Activated T-helper 2 cell treated with anti-CD3 and anti-CD28 coated beads, Interferon-gamma antibody, Interleukin-2, Interleukin-4, amounts not matched to agents 10 μg/mL and 5 μg/mL and 100 μg/mL, durations not matched to agents 14 hours and 24 hours and 36 hours (primary cell): ENCODE measurements around the gene ENSA. TPM values are rescaled to one million over a fixed set of nuclear protein-coding genes. Genes with fewer than 3 reads are reported as not detected.
"Not testable (repeated sequence)": the region's sequence is repeated elsewhere in the genome, so short reads cannot be mapped to it uniquely, and the experiment has no call there.

ENCODE experiments used
- DNase-seq: peaks from one replicate; pipeline ENCODE4 v3.0.0; 2021; ENCODE audit warnings: low spot score
- H3K27ac Mint-ChIP-seq: one replicate; pipeline ENCODE4 v1.8.0; 2021; ENCODE audit warnings: mixed read lengths
- H3K27me3 Mint-ChIP-seq: one replicate; pipeline ENCODE4 v1.8.0; 2021; ENCODE audit warnings: low read depth, mixed read lengths
- H3K36me3 Mint-ChIP-seq: one replicate; pipeline ENCODE4 v1.8.0; 2021; ENCODE audit warnings: low read depth, mixed read lengths
- H3K4me1 Mint-ChIP-seq: one replicate; pipeline ENCODE4 v1.8.0; 2021; ENCODE audit warnings: low read depth, mixed read lengths
- H3K4me3 Mint-ChIP-seq: one replicate; pipeline ENCODE4 v1.8.0; 2021; ENCODE audit warnings: low read depth, mild to moderate bottlenecking, moderate library complexity, mixed read lengths
- H3K9me3 Mint-ChIP-seq: one replicate; pipeline ENCODE4 v1.8.0; 2021; ENCODE audit warnings: mixed read lengths
- intact Hi-C: fragments of 100-400 bp; cut with micrococcal nuclease; formaldehyde crosslinking; loops from one replicate; pipeline ENCODE4 v1.15.1; 2023
- total RNA-seq: library from RNA; stranded (reverse); gene quantifications from 2 replicates; pipeline ENCODE4 v1.2.3, GENCODE V29; 2022

The ENSA gene
- total RNA-seq, 1 donor from 2014 or later, result 253 TPM

DNA sequence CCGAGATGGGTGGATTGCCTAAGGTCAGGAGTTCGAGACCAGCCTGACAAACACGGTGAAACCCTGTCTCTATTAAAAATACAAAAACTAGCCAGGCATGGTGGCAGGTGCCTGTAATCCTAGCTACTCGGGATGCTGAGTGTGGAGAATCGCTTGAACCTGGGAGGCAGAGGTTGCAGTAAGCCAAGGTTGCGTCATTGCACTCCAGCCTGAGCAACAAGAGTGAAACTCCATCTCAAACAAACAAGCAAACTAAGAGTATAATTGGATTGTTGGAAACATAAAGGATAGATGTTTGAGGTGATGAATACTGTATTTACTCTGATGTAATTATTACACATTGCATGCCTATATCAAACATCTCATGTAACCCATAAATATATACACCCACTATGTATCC, 9.0 kb upstream of the ENSA start:
- H3K9me3 Mint-ChIP-seq, H3K4me3 Mint-ChIP-seq, H3K4me1 Mint-ChIP-seq, intact Hi-C loops, H3K27ac Mint-ChIP-seq, H3K27me3 Mint-ChIP-seq, H3K36me3 Mint-ChIP-seq, DNase-seq: not testable (repeated sequence)

DNA sequence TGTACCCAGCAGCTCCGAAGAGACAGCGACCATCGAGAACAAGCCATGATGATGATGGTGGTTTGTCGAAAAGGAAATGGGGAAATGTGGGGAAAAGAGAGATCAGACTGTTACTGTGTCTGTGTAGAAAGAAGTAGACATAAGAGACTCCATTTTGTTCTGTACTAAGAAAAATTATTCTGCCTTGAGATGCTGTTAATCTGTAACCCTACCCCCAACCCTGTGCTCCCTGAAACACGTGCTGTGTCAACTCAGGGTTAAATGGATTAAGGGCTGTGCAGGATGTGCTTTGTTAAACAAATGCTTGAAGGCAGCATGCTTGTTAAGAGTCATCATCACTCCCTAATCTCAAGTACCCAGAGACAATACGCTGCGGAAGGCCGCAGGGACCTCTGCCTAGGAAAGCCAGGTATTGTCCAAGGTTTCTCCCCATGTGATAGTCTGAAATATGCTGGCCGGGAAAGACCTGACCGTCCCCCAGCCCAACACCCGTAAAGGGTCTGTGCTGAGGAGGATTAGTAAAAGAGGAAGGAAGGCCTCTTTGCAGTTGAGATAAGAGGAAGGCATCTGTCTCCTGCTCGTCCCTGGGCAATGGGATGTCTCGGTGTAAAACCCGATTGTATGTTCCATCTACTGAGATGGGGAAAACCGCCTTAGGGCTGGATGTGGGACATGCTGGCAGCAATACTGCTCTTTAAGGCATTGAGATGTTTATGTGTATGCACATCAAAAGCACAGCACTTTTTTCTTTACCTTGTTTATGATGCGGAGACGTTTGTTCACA, 5.6 kb upstream of the ENSA start:
- H3K27ac Mint-ChIP-seq, H3K4me1 Mint-ChIP-seq, DNase-seq, H3K36me3 Mint-ChIP-seq, H3K4me3 Mint-ChIP-seq, H3K9me3 Mint-ChIP-seq, H3K27me3 Mint-ChIP-seq, intact Hi-C loops: not testable (repeated sequence)

DNA sequence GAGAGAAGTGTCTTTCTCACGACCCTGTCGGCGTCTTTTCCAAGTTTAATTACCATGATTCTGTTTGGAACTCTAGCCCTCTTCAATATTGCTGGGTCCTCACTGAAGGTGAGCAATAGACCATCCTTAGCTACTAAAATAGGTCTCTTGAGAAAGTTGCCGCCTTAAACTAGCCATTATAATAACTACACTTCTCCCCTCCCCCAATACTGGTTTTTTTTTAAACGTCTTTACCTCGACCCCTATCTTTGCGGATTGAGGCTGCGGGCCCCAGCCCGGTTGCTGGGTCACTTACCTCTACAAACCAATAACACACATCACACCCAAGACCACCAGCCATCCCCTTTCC, 672 bp downstream of the ENSA start:
- Mint-ChIP-seq H3K4me1 (peaks cover 45% of the 10 kb centered on the region), H3K27ac (no peak overlapping the region), H3K4me3 (no peak overlapping the region), H3K9me3 (no peaks in the 10 kb centered on the region), H3K27me3 (no peaks in the 10 kb centered on the region), H3K36me3 (peaks cover 43% of the 10 kb centered on the region)
- no peak for DNase-seq
- intact Hi-C loops, result loop anchor here (1.0 to 10.0 kb wide), 7 partner anchors 17 to 299 kb away; partner anchors contain the start of genes GOLPH3L, RPRD2 and SETDB1

- H3K27me3 Mint-ChIP-seq, result no peaks in the 10 kb centered on the region
- no peak overlapping the region for H3K27ac Mint-ChIP-seq
- H3K4me3 Mint-ChIP-seq, result no peak overlapping the region
- peaks cover 52% of the 10 kb centered on the region for H3K36me3 Mint-ChIP-seq
- H3K4me1 Mint-ChIP-seq, result peaks cover 50% of the 10 kb centered on the region
- no peak for DNase-seq
- no peaks in the 10 kb centered on the region for H3K9me3 Mint-ChIP-seq
- intact Hi-C loops, result loop anchor here (2.0 to 10.0 kb wide), 3 partner anchors 69 to 299 kb away; partner anchors contain the start of genes GOLPH3L, RPRD2 and SETDB1
Measured at GRCh38 chr1:150627826-150628410, 1.5 kb downstream of the ENSA start.

GRCh38 chr1:150626150-150626549, 3.3 kb downstream of the ENSA start:
- Mint-ChIP-seq H3K27ac (peak overlapping the region; percentile 70), H3K27me3 (no peaks in the 10 kb centered on the region), H3K9me3 (no peaks in the 10 kb centered on the region), H3K4me3 (peak overlapping the region; percentile 28), H3K36me3 (peaks cover 68% of the 10 kb centered on the region), H3K4me1 (peaks cover 65% of the 10 kb centered on the region)
- intact Hi-C loops, result loop anchor here (5.0 to 10.0 kb wide), 2 partner anchors 261 to 301 kb away; partner anchors contain the start of genes RPRD2 and SETDB1
- DNase-seq, result no peak

DNA sequence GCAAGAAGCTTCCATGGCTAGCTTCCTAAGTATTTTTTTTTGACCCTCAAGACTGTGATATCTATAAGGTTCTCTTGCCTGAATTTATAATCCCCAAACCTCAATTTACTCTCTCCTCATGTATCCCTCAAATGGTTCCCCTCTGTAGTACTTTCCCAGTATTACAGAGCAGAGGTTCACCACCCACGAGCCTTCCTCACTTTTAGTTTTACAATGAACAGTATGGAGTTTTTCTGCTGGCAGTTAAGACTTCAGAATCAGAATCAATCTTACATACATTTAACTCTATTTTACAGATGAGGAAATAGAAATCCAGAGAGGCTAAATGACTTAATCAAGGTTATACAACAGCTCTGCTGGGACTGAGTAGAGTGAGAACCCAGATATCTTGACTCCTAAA, 4.9 kb downstream of the ENSA start:
- DNase-seq, H3K27me3 Mint-ChIP-seq, H3K9me3 Mint-ChIP-seq: not testable (repeated sequence)
- peaks cover 84% of the 10 kb centered on the region for H3K36me3 Mint-ChIP-seq
- H3K4me3 Mint-ChIP-seq, result peak overlapping the region; percentile 34
- H3K4me1 Mint-ChIP-seq, result peaks cover 69% of the 10 kb centered on the region
- intact Hi-C loops, result loop anchor here (10.0 kb wide), 1 partner anchor 260 kb away; the partner anchor contains the start of gene RPRD2
- H3K27ac Mint-ChIP-seq, result peak overlapping the region; percentile 74

- H3K27me3 Mint-ChIP-seq, DNase-seq, H3K9me3 Mint-ChIP-seq: not testable (repeated sequence)
- H3K4me1 Mint-ChIP-seq, result peaks cover 72% of the 10 kb centered on the region
- H3K27ac Mint-ChIP-seq, result peak overlapping the region; percentile 74
- peaks cover 88% of the 10 kb centered on the region for H3K36me3 Mint-ChIP-seq
- intact Hi-C loops, result loop anchor here (10.0 kb wide), 1 partner anchor 259 kb away; the partner anchor contains the start of gene RPRD2
- peak overlapping the region; percentile 34 for H3K4me3 Mint-ChIP-seq
Measured at GRCh38 chr1:150624134-150624533, 5.3 kb downstream of the ENSA start.

DNA sequence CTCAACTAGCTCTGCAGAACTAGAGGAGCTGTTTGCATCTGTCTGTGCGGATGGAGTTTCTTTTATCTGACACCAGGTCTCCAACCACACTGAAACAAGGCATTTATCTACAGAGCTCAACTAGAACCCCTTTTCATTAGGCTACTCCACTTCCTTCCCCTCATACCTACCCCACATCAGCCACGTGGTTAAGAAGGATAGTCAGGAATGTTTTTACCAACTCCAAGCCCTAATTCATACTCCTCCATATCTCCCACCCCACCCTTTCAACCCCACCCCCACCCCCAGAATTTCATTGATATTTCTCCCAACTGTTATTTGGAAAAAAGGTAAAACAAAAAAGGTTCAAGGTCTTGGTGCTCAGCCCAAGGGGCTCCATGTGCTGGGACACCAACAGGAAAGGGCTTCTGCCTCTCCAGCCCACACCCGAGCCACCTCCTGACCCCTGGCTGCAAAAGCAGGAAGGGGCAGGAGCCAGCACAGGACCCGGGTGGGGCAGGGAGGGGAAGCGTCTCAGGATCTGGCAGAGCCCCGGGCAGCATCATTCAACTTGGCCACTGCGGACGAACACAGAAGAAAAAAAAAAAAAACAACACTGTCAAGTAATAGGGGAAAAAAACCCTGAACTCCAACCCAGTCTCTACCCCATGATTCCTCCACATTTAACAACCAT, 7.0 kb downstream of the ENSA start:
- no peaks in the 10 kb centered on the region for H3K9me3 Mint-ChIP-seq
- peaks cover 64% of the 10 kb centered on the region for H3K4me1 Mint-ChIP-seq
- peaks cover 84% of the 10 kb centered on the region for H3K36me3 Mint-ChIP-seq
- no peaks in the 10 kb centered on the region for H3K27me3 Mint-ChIP-seq
- H3K4me3 Mint-ChIP-seq, result peak overlapping the region; percentile 20
- no peak for DNase-seq
- intact Hi-C loops, result loop anchor here (10.0 kb wide), 1 partner anchor 258 kb away; the partner anchor contains the start of gene RPRD2
- H3K27ac Mint-ChIP-seq, result peak overlapping the region; percentile 76

DNA sequence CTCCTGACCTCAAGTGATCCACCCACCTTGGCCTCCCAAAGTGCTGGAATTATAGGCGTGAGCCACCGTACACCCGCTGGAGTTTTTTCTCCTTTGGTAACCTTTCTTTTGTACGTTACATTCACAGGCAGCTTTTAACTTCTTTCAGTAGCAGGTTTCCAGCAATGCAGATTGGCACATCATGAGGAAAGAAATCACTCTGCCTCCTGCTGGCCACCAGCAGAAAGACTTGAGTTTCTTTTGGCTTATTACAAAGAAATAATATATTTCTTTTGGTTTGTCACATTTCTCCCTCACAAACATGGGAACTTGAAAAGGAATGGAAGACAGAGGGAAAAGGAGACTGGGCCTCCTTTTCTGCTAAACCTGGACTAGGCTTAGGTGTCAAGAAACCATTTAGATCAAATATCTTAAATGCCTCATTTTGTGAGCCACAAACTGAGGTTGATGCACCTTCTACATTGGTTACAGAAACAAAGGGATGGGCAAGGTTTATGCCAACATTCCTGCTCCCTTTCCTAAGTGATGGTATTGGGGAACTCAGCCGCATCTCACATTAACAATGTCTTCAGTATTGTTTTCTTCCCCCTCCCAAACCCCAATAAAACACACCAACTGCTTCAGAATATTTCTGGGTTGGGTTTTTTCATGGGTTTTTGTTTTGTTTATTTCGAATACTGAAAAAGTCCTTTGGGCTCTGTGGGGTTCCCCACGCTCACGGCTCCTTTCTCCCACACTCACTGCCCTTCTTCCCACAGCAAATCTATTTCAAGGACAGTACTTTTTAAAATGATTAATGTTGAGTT, 7.7 kb downstream of the ENSA start:
- peaks cover 61% of the 10 kb centered on the region for H3K4me1 Mint-ChIP-seq
- no peaks in the 10 kb centered on the region for H3K27me3 Mint-ChIP-seq
- DNase-seq, result peak; percentile 44
- peak overlapping the region; percentile 74 for H3K27ac Mint-ChIP-seq
- H3K4me3 Mint-ChIP-seq, result peak overlapping the region; percentile 20
- H3K9me3 Mint-ChIP-seq, result no peaks in the 10 kb centered on the region
- peaks cover 84% of the 10 kb centered on the region for H3K36me3 Mint-ChIP-seq
- intact Hi-C loops, result loop anchor here (1.0 to 10.0 kb wide), 3 partner anchors 10 to 257 kb away; partner anchors contain the start of gene RPRD2

- intact Hi-C loops, result loop anchor here (1.0 to 10.0 kb wide), 3 partner anchors 10 to 256 kb away; partner anchors contain the start of gene RPRD2
- DNase-seq, result no peak
- Mint-ChIP-seq H3K36me3 (peaks cover 86% of the 10 kb centered on the region), H3K27ac (no peak overlapping the region), H3K27me3 (no peaks in the 10 kb centered on the region), H3K4me3 (no peak overlapping the region), H3K4me1 (peaks cover 64% of the 10 kb centered on the region), H3K9me3 (no peaks in the 10 kb centered on the region)
Measured at GRCh38 chr1:150620919-150621318, 8.5 kb downstream of the ENSA start.

DNA sequence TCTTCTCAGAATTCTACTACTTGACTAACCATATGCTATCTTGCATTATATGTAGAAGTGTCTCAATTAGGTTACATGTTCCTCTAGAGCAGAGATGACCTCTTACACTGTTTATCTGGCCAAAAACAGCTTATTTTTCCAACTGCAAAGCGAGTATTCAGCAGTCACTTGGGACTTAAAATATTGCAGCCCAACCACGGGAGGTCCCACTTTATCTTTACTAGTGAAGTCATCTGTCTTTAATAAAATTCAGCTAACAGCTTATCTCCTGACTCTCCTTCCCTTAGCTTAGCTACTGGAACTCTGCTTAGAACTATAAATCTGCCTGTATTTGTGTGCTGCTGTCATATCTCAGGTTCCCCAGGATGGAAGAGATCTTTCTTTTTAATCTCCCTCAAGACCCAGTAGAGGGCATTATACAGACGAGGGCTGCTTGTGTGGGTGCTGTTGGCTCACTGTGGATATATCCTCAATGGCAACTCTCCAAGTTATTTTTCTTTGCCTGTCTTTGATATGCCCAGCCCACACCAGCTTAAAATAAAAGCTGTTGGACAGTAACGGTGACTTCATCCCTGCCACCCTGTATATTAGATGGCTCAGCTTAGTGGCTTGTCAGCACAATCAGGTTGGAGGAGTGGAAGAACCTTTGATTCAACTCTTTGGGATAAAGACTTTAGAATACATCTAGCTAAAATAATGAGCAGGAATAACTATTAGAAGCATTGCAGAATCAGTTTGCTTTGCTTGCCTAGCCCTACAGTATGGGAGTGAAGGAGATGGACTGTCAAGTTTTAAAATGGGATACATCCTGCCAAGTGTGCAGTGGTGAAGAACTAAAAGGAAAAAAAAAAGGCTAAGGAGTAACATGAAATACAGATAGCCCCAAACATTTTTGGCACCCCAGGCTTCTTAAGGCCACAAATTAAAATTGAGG, 9.6 kb downstream of the ENSA start:
- peaks cover 63% of the 10 kb centered on the region for H3K4me1 Mint-ChIP-seq
- H3K4me3 Mint-ChIP-seq, result no peak overlapping the region
- H3K36me3 Mint-ChIP-seq, result peaks cover 86% of the 10 kb centered on the region
- intact Hi-C loops, result loop anchor here (10.0 kb wide), 1 partner anchor 255 kb away; the partner anchor contains the start of gene RPRD2
- no peaks in the 10 kb centered on the region for H3K9me3 Mint-ChIP-seq
- DNase-seq, result no peak
- H3K27me3 Mint-ChIP-seq, result no peaks in the 10 kb centered on the region
- peak overlapping the region; percentile 68 for H3K27ac Mint-ChIP-seq
